HepG2 (cell line): ENCODE data around the gene FGD5. TPM values are rescaled to one million over a fixed set of nuclear protein-coding genes. Genes with fewer than 3 reads are reported as not detected.

Experiments
- ATAC-seq: fragments of 200-7000 bp; cut with Tn5 transposase; 3 replicates; pipeline ENCODE4 v1.9.1; 2020; ENCODE audit warnings: mild to moderate bottlenecking, moderate library complexity
- BruUV-seq: library from RNA; stranded (reverse); fragments of 400-500 nt; replicated peaks from 2 replicates; lab custom pipeline; 2021; lab: Mats Ljungman, UMichigan
- CTCF ChIA-PET: fragments of 300-600 bp; formaldehyde crosslinking; extraction: SDS; loops from one replicate; lab custom pipeline; 2021; ENCODE audit warnings: low total read pairs, inconsistent platforms, low intra/inter-chr PET ratio; lab: Yijun Ruan, JAX
- POLR2A ChIA-PET: fragments of 350-600 bp; sonication (Branson Sonifier 250); formaldehyde crosslinking; loops from one replicate; lab custom pipeline; 2020; ENCODE audit warnings: antibody characterized with exemption, inconsistent platforms; lab: Yijun Ruan, JAX
- DNase-seq: peaks from one replicate; pipeline ENCODE4 v3.0.0-alpha.2; 2015; ENCODE audit warnings: low spot score
- FAIRE-seq: peaks from 3 replicates; lab custom pipeline; 2011; peaks lifted over from hg19 to GRCh38; lab: Jason Lieb, UNC
- H2AFZ ChIP-seq: one replicate; pipeline ENCODE4 v1.6.1; 2011; ENCODE audit warnings: low read length, inconsistent platforms
- H3K27ac ChIP-seq: fragments of 300-600 bp; 3 replicates; pipeline ENCODE4 v1.8.0; 2011; ENCODE audit warnings: mixed run types, mild to moderate bottlenecking, mixed read lengths, low read length, inconsistent platforms; ENCODE audit not compliant: insufficient read depth; ENCODE audit errors: extremely low read length
- H3K27me3 ChIP-seq, 2 experiments: fragments of 200-600 bp in 1 of 2; 2 replicates in 1 of 2; 3 replicates in 1 of 2; pipeline versions ENCODE4 v1.6.0 to v1.8.0; 2011; ENCODE audit warnings: low read length in 2 of 2, mild to moderate bottlenecking in 2 of 2, moderate library complexity in 2 of 2, inconsistent platforms in 1 of 2; ENCODE audit not compliant: insufficient read depth in 2 of 2, control insufficient read depth in 1 of 2
- H3K36me3 ChIP-seq, 2 experiments: fragments of 200-600 bp in 1 of 2; replicated peaks in 1 of 2; 2 replicates in 1 of 2; 3 replicates in 1 of 2; pipeline versions ENCODE4 v1.5.1 to v1.8.0; 2011; ENCODE audit warnings: low read length in 2 of 2, inconsistent platforms in 1 of 2; ENCODE audit not compliant: insufficient read depth in 2 of 2, control insufficient read depth in 1 of 2
- H3K4me1 ChIP-seq: 2 replicates; pipeline ENCODE4 v1.5.1; 2012; ENCODE audit warnings: low read length, inconsistent platforms; ENCODE audit not compliant: insufficient read depth
- H3K4me2 ChIP-seq: 2 replicates; pipeline ENCODE4 v1.6.0; 2011; ENCODE audit warnings: low read depth, low read length, inconsistent platforms
- H3K4me3 ChIP-seq, 3 experiments: fragments of 200-600 bp in 1 of 3; sonication (generic), shearing (Covaris generic) in 1 of 3; replicated peaks in 1 of 3; 2 replicates each; pipeline ENCODE4 v1.5.1; 2011 to 2016; ENCODE audit warnings: low read length in 3 of 3, inconsistent platforms in 2 of 3, low read depth in 2 of 3, mild to moderate bottlenecking in 2 of 3, control low read depth in 1 of 3, mixed read lengths in 1 of 3; ENCODE audit not compliant: insufficient read depth in 1 of 3
- H3K79me2 ChIP-seq: one replicate; pipeline ENCODE4 v1.6.1; 2011; ENCODE audit warnings: low read length, inconsistent platforms; ENCODE audit not compliant: insufficient read depth
- H3K9ac ChIP-seq: 2 replicates; pipeline ENCODE4 v1.6.0; 2011; ENCODE audit warnings: mild to moderate bottlenecking, low read depth, low read length, inconsistent platforms; ENCODE audit not compliant: insufficient read depth
- H3K9me3 ChIP-seq: 2 replicates; pipeline ENCODE4 v1.5.1; 2012; ENCODE audit warnings: mild to moderate bottlenecking, low read length
- H4K20me1 ChIP-seq: 2 replicates; pipeline ENCODE4 v1.6.0; 2011; ENCODE audit warnings: inconsistent platforms, mild to moderate bottlenecking, low read length, moderate library complexity; ENCODE audit not compliant: insufficient read depth
- ARNTL ChIP-seq: sonication (generic); formaldehyde crosslinking; IDR thresholded peaks from 2 replicates; pipeline ENCODE4 v1.4.0; 2020; ENCODE audit warnings: mild to moderate bottlenecking, missing genetic modification reagents
- CBX1 ChIP-seq: IDR thresholded peaks from one replicate; pipeline ENCODE4 v1.6.1; 2016; ENCODE audit warnings: antibody characterized with exemption, low read depth
- E2F5 ChIP-seq: sonication (generic); formaldehyde crosslinking; conservative IDR thresholded peaks from 2 replicates; pipeline ENCODE4 v1.4.0; 2020; ENCODE audit warnings: missing genetic modification reagents
- HNF4A ChIP-seq: sonication (generic); formaldehyde crosslinking; IDR thresholded peaks from 2 replicates; pipeline ENCODE4 v1.4.0; 2020; ENCODE audit warnings: missing genetic modification reagents
- MIER3 ChIP-seq: IDR thresholded peaks from 2 replicates; pipeline ENCODE4 v1.6.1; 2016; ENCODE audit warnings: missing compliant biosample characterization, borderline replicate concordance
- MYC ChIP-seq: sonication (generic); formaldehyde crosslinking; IDR thresholded peaks from 2 replicates; pipeline ENCODE4 v1.9.0; 2021; ENCODE audit warnings: missing genetic modification reagents, borderline replicate concordance
- NCOA1 ChIP-seq: sonication (generic); formaldehyde crosslinking; IDR thresholded peaks from 2 replicates; pipeline ENCODE4 v1.9.0; 2021; ENCODE audit warnings: missing genetic modification reagents
- NFE2L1 ChIP-seq: sonication (generic); formaldehyde crosslinking; IDR thresholded peaks from 2 replicates; pipeline ENCODE4 v1.4.0; 2020; ENCODE audit warnings: missing genetic modification reagents, mild to moderate bottlenecking, borderline replicate concordance
- SMARCE1 ChIP-seq: fragments of 450-650 bp; IDR thresholded peaks from 2 replicates; pipeline ENCODE4 v1.6.1; 2017; ENCODE audit warnings: borderline replicate concordance
- SNAPC4 ChIP-seq: sonication (generic); formaldehyde crosslinking; IDR thresholded peaks from 2 replicates; pipeline ENCODE4 v1.4.0; 2020; ENCODE audit warnings: mild to moderate bottlenecking, missing genetic modification reagents
- SRSF1 ChIP-seq: fragments of 200-400 bp; formaldehyde crosslinking; optimal IDR thresholded peaks from 2 replicates; pipeline ENCODE3; 2017; ENCODE audit warnings: mild to moderate bottlenecking, low read depth, low read length, moderate library complexity
- ZNF34 ChIP-seq: sonication (generic); formaldehyde crosslinking; IDR thresholded peaks from 2 replicates; pipeline ENCODE4 v1.4.0; 2020; ENCODE audit warnings: mild to moderate bottlenecking, missing genetic modification reagents, borderline replicate concordance
- ZNF414 ChIP-seq: sonication (generic); formaldehyde crosslinking; IDR thresholded peaks from 2 replicates; pipeline ENCODE4 v1.5.0; 2020; ENCODE audit warnings: missing genetic modification reagents
- ZXDC ChIP-seq: sonication (generic); formaldehyde crosslinking; IDR thresholded peaks from 2 replicates; pipeline ENCODE4 v1.5.0; 2020; ENCODE audit warnings: mild to moderate bottlenecking, missing genetic modification reagents
- WGBS: methylation state at CpG from one replicate; pipeline ENCODE4 v1.1.6; 2017; ENCODE audit warnings: low lambda C conversion rate; 5-methylcytosine and 5-hydroxymethylcytosine counted together
- in situ Hi-C: cut with HindIII; loops from 2 replicates; pipeline ENCODE4 v1.10.0; 2017; ENCODE audit warnings: low pct_unique_long_range_greater_than_20kb; ENCODE audit not compliant: extremely low pct_ligation_motif_present
- intact Hi-C: fragments of 100-400 bp; cut with micrococcal nuclease; formaldehyde crosslinking; loops from one replicate; pipeline ENCODE4 v1.10.0; 2022; ENCODE audit not compliant: unreplicated experiment
- polyA plus RNA-seq, 8 experiments: library from polyadenylated mRNA; depleted of rRNA in 3 of 8; stranded (reverse) in 7 of 8; unstranded in 1 of 8; fragments of >200 nt; fragmentation: Illumina TruSeq in 4 of 8; extraction: Trizol in 4 of 8; gene quantifications; 2 replicates each; pipeline versions ENCODE4 v1.2.1 to v1.2.3, GENCODE V29; 2011 to 2016; ENCODE audit warnings: low read depth in 4 of 8, missing spikeins in 1 of 8, mixed read lengths in 1 of 8; ENCODE audit not compliant: insufficient read depth in 1 of 8
- total RNA-seq, 5 experiments: library from RNA; depleted of rRNA; stranded (reverse); fragments of >200 nt; fragmentation: Illumina TruSeq; extraction: Trizol; gene quantifications; 2 replicates each; pipeline ENCODE4 v1.2.3, GENCODE V29; 2016; ENCODE audit warnings: low read depth in 1 of 5

The FGD5 gene
- total and polyA plus RNA-seq, 2 of the 13 experiments (the other 11 are each of a cell fraction or from before 2014, with no cell fraction given): 0.17 TPM; not detected in 1

GRCh38 chr3:14913071-14913925, 94.5 kb downstream of the FGD5 start:
- Histone ChIP-seq H4K20me1 (no peaks in the 10 kb centered on the region), H3K27ac (no peak overlapping the region), H3K4me1 (no peaks in the 10 kb centered on the region), H3K4me2 (no peak overlapping the region), H3K27me3 (peaks cover 1 to 11% of the 10 kb centered on the region in 2 experiments; a peak in 1 of 5 replicates), H3K9me3 (no peaks in the 10 kb centered on the region), H3K4me3 (no peak overlapping the region), H3K79me2 (no peaks in the 10 kb centered on the region), H3K36me3 (no peaks in the 10 kb centered on the region), H2AFZ (no peak overlapping the region), H3K9ac (no peak overlapping the region)
- DNase-seq (no peak), FAIRE-seq (no peak), ATAC-seq (no peak)
- ChIA-PET CTCF (no interaction called here), POLR2A (no interaction called here)
- intact Hi-C loops (no loop called here), in situ Hi-C loops (no loop called here)
- 41% methylated on average over 8 of the region's 10 CpGs for WGBS
- no peak for TF ChIP-seq SRSF1
- TF ChIP-seq MIER3 (CRISPR knock-in tag): no peak
- TF ChIP-seq ZXDC (CRISPR knock-in tag): no peak
- no peak for TF ChIP-seq MYC (CRISPR knock-in tag)
- TF ChIP-seq NFE2L1 (CRISPR knock-in tag): no peak
- TF ChIP-seq SNAPC4 (CRISPR knock-in tag): no peak
- no peak for TF ChIP-seq HNF4A (CRISPR knock-in tag)
- TF ChIP-seq NCOA1 (CRISPR knock-in tag): no peak
- no peak for TF ChIP-seq ZNF34 (CRISPR knock-in tag)
- no peak for TF ChIP-seq E2F5
- TF ChIP-seq CBX1: no peak
- no peak for TF ChIP-seq SMARCE1
- no peak for TF ChIP-seq ARNTL
- no peak for TF ChIP-seq ZNF414 (CRISPR knock-in tag)
- no TSS peak for BruUV-seq
